ENCODE results near the gene MCC. TPM values are rescaled to one million over a fixed set of nuclear protein-coding genes. Genes with fewer than 3 reads are reported as not detected.
A peak's percentile ranks its signal among the peaks of the same experiment; 100 is the strongest.

MCC gene
- total RNA-seq, 4 donors from 2014 or later = 17.1 to 90.7 (median 40.1) TPM

DNA sequence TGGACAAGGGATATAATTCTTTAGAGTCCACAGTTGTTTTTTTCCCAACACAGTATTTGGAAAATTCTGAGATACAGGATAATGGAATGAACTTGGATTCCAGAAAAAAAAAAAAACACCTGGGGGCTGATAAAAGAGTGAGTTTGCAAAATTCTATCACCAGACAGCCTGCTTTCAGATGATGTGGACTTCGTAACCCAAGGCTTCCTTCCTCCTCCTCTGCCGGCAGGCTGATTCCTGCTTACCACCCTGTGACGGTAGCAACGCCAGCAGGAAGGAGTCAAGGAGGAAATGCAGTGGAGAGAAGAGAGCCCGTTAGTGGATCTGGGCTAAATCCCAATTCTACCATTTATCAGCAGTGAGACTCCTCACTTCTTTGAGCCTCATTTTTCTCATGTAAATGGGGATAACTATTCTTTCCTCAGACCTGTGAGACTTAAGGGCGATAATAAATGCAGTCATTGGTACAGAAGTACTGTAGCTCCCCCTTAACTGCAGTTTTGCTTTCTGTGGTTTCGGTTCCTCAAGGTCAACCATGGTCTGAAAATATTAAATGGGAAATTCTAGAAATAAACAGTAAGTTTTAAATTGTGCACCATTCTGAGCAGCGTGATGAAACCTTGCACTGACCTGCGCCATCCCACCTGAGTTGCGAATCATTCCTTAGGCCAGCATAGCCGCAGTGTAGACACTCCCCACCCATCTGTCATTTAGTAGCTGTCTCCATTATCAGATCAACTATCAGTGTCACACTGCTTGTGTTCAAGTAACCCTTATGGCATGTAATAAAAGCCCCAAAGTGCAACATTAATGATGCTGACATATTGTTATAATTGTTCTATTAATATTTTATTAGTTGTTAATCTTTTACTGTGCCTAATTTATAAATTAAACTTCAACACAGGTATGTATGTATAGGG, 440.3 kb downstream of the MCC start:
- H3K36me3 ChIP-seq = no peaks in the 10 kb centered on the region
- no peaks in the 10 kb centered on the region for H3K9me3 ChIP-seq

DNA sequence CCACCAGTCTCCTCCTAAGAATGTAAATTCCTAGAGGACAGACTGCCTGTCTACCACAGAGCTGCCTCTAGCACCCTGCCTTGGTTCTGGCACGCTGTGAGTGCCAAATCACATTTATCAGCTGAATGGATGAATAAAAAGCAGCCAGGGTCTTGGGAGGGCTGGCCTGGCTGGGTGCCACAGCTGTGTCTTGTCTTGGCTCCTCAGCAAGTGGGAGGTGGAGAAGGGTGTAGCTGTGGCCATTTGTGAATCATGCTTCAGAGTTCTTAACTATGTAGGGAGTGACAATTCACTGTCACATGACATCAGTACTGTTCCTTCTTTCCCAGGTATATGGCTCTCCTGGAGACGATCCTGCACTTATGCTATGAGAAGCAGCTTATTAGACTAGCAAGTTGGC, 441.0 kb downstream of the MCC start:
- H3K27ac ChIP-seq = peak overlapping the region in 1 of 2 donors; percentile 7
- intact Hi-C loops (cut with DNase I; ENCODE audit: low total_unique reads) = no loop called here
- TF ChIP-seq, protein P1, sequence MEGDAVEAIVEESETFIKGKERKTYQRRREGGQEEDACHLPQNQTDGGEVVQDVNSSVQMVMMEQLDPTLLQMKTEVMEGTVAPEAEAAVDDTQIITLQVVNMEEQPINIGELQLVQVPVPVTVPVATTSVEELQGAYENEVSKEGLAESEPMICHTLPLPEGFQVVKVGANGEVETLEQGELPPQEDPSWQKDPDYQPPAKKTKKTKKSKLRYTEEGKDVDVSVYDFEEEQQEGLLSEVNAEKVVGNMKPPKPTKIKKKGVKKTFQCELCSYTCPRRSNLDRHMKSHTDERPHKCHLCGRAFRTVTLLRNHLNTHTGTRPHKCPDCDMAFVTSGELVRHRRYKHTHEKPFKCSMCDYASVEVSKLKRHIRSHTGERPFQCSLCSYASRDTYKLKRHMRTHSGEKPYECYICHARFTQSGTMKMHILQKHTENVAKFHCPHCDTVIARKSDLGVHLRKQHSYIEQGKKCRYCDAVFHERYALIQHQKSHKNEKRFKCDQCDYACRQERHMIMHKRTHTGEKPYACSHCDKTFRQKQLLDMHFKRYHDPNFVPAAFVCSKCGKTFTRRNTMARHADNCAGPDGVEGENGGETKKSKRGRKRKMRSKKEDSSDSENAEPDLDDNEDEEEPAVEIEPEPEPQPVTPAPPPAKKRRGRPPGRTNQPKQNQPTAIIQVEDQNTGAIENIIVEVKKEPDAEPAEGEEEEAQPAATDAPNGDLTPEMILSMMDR (IDR thresholded peaks at IDR 0.05) = no peak
- no peak for TF ChIP-seq POLR2A (IDR thresholded peaks at IDR 0.05)
- H3K9me3 ChIP-seq = no peaks in the 10 kb centered on the region
- peak in 1 of 2 donors; percentile 34 for DNase-seq
- H3K4me3 ChIP-seq = no peak overlapping the region
- H3K27me3 ChIP-seq = no peaks in the 10 kb centered on the region
- H3K4me1 ChIP-seq = peaks cover 0 to 4% of the 10 kb centered on the region in 2 donors
- H3K36me3 ChIP-seq = no peaks in the 10 kb centered on the region

More for the DNA sequence above, 440.3 kb downstream of the MCC start:
- intact Hi-C loops (cut with DNase I; ENCODE audit: low total_unique reads) = no loop called here
- peaks cover 0 to 4% of the 10 kb centered on the region in 2 donors for H3K4me1 ChIP-seq
- no peak for TF ChIP-seq POLR2A (IDR thresholded peaks at IDR 0.05)
- TF ChIP-seq, protein P1 (IDR thresholded peaks at IDR 0.05) = no peak
- H3K4me3 ChIP-seq = no peak overlapping the region
- DNase-seq = no peak
- H3K27ac ChIP-seq = no peak overlapping the region
- no peaks in the 10 kb centered on the region for H3K27me3 ChIP-seq

DNA sequence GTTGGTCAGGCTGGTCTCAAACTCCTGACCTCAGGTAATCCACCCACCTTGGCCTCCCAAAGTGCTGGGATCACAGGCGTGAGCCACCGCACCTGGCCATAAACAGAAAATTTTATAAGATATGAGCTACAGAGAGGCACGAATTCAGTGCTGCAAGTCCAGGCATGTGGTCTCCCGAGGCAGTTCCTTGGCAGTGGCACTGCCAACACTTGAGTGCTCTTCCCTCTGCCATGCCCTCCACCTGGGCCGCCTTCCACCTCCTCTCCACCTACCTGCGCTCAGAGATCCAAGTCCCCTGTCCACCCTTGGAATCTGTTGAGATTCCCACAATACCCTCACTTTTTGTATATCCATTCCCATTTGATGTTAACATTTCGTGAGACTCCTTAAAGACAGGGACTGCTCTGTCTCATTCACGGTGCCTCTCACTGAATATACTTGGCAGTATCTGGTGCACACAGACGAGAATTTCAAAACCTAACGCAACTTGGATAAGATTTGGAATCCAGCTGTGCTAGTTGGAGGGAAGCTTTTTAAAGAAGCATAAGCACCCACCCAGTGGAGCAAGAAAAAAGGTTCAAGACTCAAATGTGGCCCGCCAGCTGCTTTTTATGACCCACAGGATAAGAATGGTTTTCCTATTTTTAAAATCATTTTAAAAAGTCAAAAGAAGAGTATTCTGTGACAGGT, 443.3 kb downstream of the MCC start:
- no peak for DNase-seq
- TF ChIP-seq, protein P1 (IDR thresholded peaks at IDR 0.05) = no peak
- no peak for TF ChIP-seq POLR2A (IDR thresholded peaks at IDR 0.05)
- Histone ChIP-seq H3K4me3 (no peak overlapping the region), H3K4me1 (no peaks in the 10 kb centered on the region), H3K27ac (no peak overlapping the region), H3K36me3 (no peaks in the 10 kb centered on the region), H3K9me3 (no peaks in the 10 kb centered on the region), H3K27me3 (no peaks in the 10 kb centered on the region)
- intact Hi-C loops (cut with DNase I; ENCODE audit: low total_unique reads) = no loop called here

GRCh38 chr5:113043491-113043931, 444.7 kb downstream of the MCC start:
- Histone ChIP-seq H3K36me3 (no peaks in the 10 kb centered on the region), H3K27ac (peak overlapping the region; percentile 0 to 39), H3K4me1 (no peaks in the 10 kb centered on the region), H3K4me3 (no peak overlapping the region), H3K27me3 (no peaks in the 10 kb centered on the region), H3K9me3 (no peaks in the 10 kb centered on the region)
- TF ChIP-seq, protein P1 (IDR thresholded peaks at IDR 0.05) = peak in 3 of 4 experiments; percentile 8 to 24 (median 11)
- no peak for TF ChIP-seq POLR2A (IDR thresholded peaks at IDR 0.05)
- intact Hi-C loops (cut with DNase I; ENCODE audit: low total_unique reads) = no loop called here
- peak in 1 of 2 donors; percentile 29 for DNase-seq

All from uterus (tissue), 4 donors.